HG02938 (cell line): Measurements from ENCODE around the gene SUN3.
"Not testable (repeated sequence)": the region's sequence is repeated elsewhere in the genome, so short reads cannot be mapped to it uniquely, and the experiment has no call there.

Source experiments
- ATAC-seq: cut with Tn5 transposase; IDR thresholded peaks from one replicate; pipeline ENCODE4 v1.9.1; 2021; ENCODE audit warnings: mild to moderate bottlenecking, moderate library complexity; ENCODE audit not compliant: unreplicated experiment

SUN3 gene

GRCh38 chr7:48033922-48034321 lies 5.0 kb upstream of the SUN3 start:
- no peak for ATAC-seq

GRCh38 chr7:48031111-48031510 lies 2.2 kb upstream of the SUN3 start:
- ATAC-seq, result no peak

GRCh38 chr7:48025624-48026023 lies 3.3 kb downstream of the SUN3 start:
- no peak for ATAC-seq

GRCh38 chr7:48017674-48018073 lies 11.2 kb downstream of the SUN3 start:
- ATAC-seq, result no peak

GRCh38 chr7:48016641-48017040 lies 12.3 kb downstream of the SUN3 start:
- ATAC-seq, result no peak

- no peak for ATAC-seq
Measured at GRCh38 chr7:48011951-48012350, 17.0 kb downstream of the SUN3 start.

GRCh38 chr7:48011323-48011722 lies 17.6 kb downstream of the SUN3 start:
- no peak for ATAC-seq

GRCh38 chr7:48009954-48010353 lies 19.0 kb downstream of the SUN3 start:
- no peak for ATAC-seq

- no peak for ATAC-seq
Measured at GRCh38 chr7:48009257-48009656, 19.6 kb downstream of the SUN3 start.

- no peak for ATAC-seq
Measured at GRCh38 chr7:48006866-48007265, 22.0 kb downstream of the SUN3 start.

GRCh38 chr7:48004638-48005037 lies 24.3 kb downstream of the SUN3 start:
- no peak for ATAC-seq

- no peak for ATAC-seq
Measured at GRCh38 chr7:48004032-48004431, 24.9 kb downstream of the SUN3 start.

- not testable (repeated sequence) for ATAC-seq
Measured at GRCh38 chr7:48000164-48000563, 28.7 kb downstream of the SUN3 start.

- no peak for ATAC-seq
Measured at GRCh38 chr7:47999413-47999812, 29.5 kb downstream of the SUN3 start.

- no peak for ATAC-seq
Measured at GRCh38 chr7:47992446-47992845, 36.5 kb downstream of the SUN3 start.

- peak; percentile 99 for ATAC-seq
Measured at GRCh38 chr7:47991741-47992311, 37.1 kb downstream of the SUN3 start.

- ATAC-seq, result no peak
Measured at GRCh38 chr7:47991270-47991669, 37.6 kb downstream of the SUN3 start.

- no peak for ATAC-seq
Measured at GRCh38 chr7:47990592-47990991, 38.3 kb downstream of the SUN3 start.

- not testable (repeated sequence) for ATAC-seq
Measured at GRCh38 chr7:47989607-47990400, 39.1 kb downstream of the SUN3 start.

GRCh38 chr7:47988496-47989386 lies 40.2 kb downstream of the SUN3 start:
- no peak for ATAC-seq

GRCh38 chr7:47982610-47983009 lies 46.3 kb downstream of the SUN3 start:
- ATAC-seq, result no peak

- ATAC-seq, result not testable (repeated sequence)
Measured at GRCh38 chr7:47980648-47981047, 48.3 kb downstream of the SUN3 start.
